ENCODE results near the gene FBLN7.

FBLN7 gene

GRCh38 chr2:112138159-112139032 lies at the start of gene FBLN7:
TSS of gene FBLN7 (plus strand) at chr2:112138385. CDS start at chr2:112138656, 271 bp downstream.
- H3K36me3 ChIP-seq: no peaks in the 10 kb centered on the region
- TF ChIP-seq Cebpa-rat (IDR thresholded peaks at IDR 0.05): no peak
- peaks cover 0 to 8% (median 0%) of the 10 kb centered on the region in 11 experiments; a peak in 2 of 22 replicates for H4K20me1 ChIP-seq
- peaks cover 0 to 8% (median 3%) of the 10 kb centered on the region in 11 experiments; a peak in 13 of 22 replicates for H3K9me3 ChIP-seq (replicated peaks in 1 of 11)
- peak within 1 kb of the TSS in 10 of 11 experiments; percentile 41 to 72 (median 61); a peak in 20 of 22 replicates for H3K9ac ChIP-seq
- peak within 1 kb of the TSS; percentile 60 to 75 (median 65) for H3K4me3 ChIP-seq
- H3K27ac ChIP-seq: peak within 1 kb of the TSS in 6 of 11 experiments; percentile 3 to 51 (median 17); a peak in 7 of 22 replicates
- H3K4me2 ChIP-seq: peak within 1 kb of the TSS; percentile 96 to 100 (median 99)
- peaks cover 47 to 70% (median 58%) of the 10 kb centered on the region in 11 experiments for H3K27me3 ChIP-seq
- H3K4me1 ChIP-seq: peaks cover 12 to 37% (median 25%) of the 10 kb centered on the region in 10 experiments

- Histone ChIP-seq H3K27ac (no peak overlapping the region), H3K27me3 (no peaks in the 10 kb centered on the region), H4K20me1 (peaks cover 0 to 92% (median 0%) of the 10 kb centered on the region in 11 experiments; a peak in 5 of 22 replicates), H3K4me2 (peak overlapping the region in 1 of 11 experiments; percentile 8; a peak in 1 of 22 replicates), H3K9me3 (replicated peaks in 1 of 11) (peaks cover 0 to 19% (median 11%) of the 10 kb centered on the region in 11 experiments; a peak in 12 of 22 replicates), H3K36me3 (peaks cover 66 to 100% (median 80%) of the 10 kb centered on the region in 11 experiments), H3K4me1 (peaks cover 19 to 37% (median 32%) of the 10 kb centered on the region in 10 experiments), H3K4me3 (no peak overlapping the region), H3K9ac (no peak overlapping the region)
- no peak for TF ChIP-seq Cebpa-rat (IDR thresholded peaks at IDR 0.05)
These were observed 48.8 kb upstream of the FBLN7 start for GRCh38 chr2:112089375-112089774.

GRCh38 chr2:112092286-112093041 lies 45.7 kb upstream of the FBLN7 start:
- Histone ChIP-seq H3K4me2 (no peak overlapping the region), H3K4me3 (no peak overlapping the region), H3K27me3 (no peaks in the 10 kb centered on the region), H3K36me3 (peaks cover 60 to 100% (median 74%) of the 10 kb centered on the region in 11 experiments), H3K9me3 (replicated peaks in 1 of 11) (peaks cover 0 to 19% (median 11%) of the 10 kb centered on the region in 11 experiments; a peak in 12 of 22 replicates), H3K27ac (no peak overlapping the region), H4K20me1 (peaks cover 0 to 75% (median 0%) of the 10 kb centered on the region in 11 experiments; a peak in 4 of 22 replicates), H3K9ac (no peak overlapping the region), H3K4me1 (peaks cover 0 to 16% (median 8%) of the 10 kb centered on the region in 10 experiments; a peak in 18 of 20 replicates)
- no peak for TF ChIP-seq Cebpa-rat (IDR thresholded peaks at IDR 0.05)

GRCh38 chr2:112093216-112093615 lies 45.0 kb upstream of the FBLN7 start:
- TF ChIP-seq Cebpa-rat (IDR thresholded peaks at IDR 0.05): no peak
- Histone ChIP-seq H4K20me1 (peaks cover 0 to 67% (median 0%) of the 10 kb centered on the region in 11 experiments; a peak in 4 of 22 replicates), H3K4me1 (peaks cover 0 to 8% (median under 1%) of the 10 kb centered on the region in 10 experiments; a peak in 7 of 20 replicates), H3K9ac (no peak overlapping the region), H3K4me3 (no peak overlapping the region), H3K27ac (no peak overlapping the region), H3K36me3 (peaks cover 63 to 100% (median 75%) of the 10 kb centered on the region in 11 experiments), H3K4me2 (no peak overlapping the region), H3K27me3 (no peaks in the 10 kb centered on the region), H3K9me3 (replicated peaks in 1 of 11) (peaks cover 0 to 19% (median 11%) of the 10 kb centered on the region in 11 experiments; a peak in 12 of 22 replicates)

- H4K20me1 ChIP-seq: peaks cover 0 to 46% (median 0%) of the 10 kb centered on the region in 11 experiments; a peak in 4 of 22 replicates
- no peak overlapping the region for H3K4me3 ChIP-seq
- peaks cover 0 to 4% (median 0%) of the 10 kb centered on the region in 11 experiments; a peak in 2 of 22 replicates for H3K9me3 ChIP-seq (replicated peaks in 1 of 11)
- H3K4me1 ChIP-seq: no peaks in the 10 kb centered on the region
- peaks cover 61 to 100% (median 75%) of the 10 kb centered on the region in 11 experiments for H3K36me3 ChIP-seq
- no peaks in the 10 kb centered on the region for H3K27me3 ChIP-seq
- no peak overlapping the region for H3K4me2 ChIP-seq
- no peak for TF ChIP-seq Cebpa-rat (IDR thresholded peaks at IDR 0.05)
- H3K27ac ChIP-seq: no peak overlapping the region
- H3K9ac ChIP-seq: no peak overlapping the region
These were observed 42.5 kb upstream of the FBLN7 start for GRCh38 chr2:112095681-112096080.

- no peak overlapping the region for H3K4me3 ChIP-seq
- peaks cover 0 to 4% (median 0%) of the 10 kb centered on the region in 11 experiments; a peak in 2 of 22 replicates for H3K9me3 ChIP-seq (replicated peaks in 1 of 11)
- peaks cover 57 to 100% (median 75%) of the 10 kb centered on the region in 11 experiments for H3K36me3 ChIP-seq
- H3K9ac ChIP-seq: no peak overlapping the region
- no peak overlapping the region for H3K4me2 ChIP-seq
- TF ChIP-seq Cebpa-rat (IDR thresholded peaks at IDR 0.05): no peak
- no peak overlapping the region for H3K27ac ChIP-seq
- no peaks in the 10 kb centered on the region for H3K4me1 ChIP-seq
- H3K27me3 ChIP-seq: no peaks in the 10 kb centered on the region
- H4K20me1 ChIP-seq: peaks cover 0 to 42% (median 0%) of the 10 kb centered on the region in 11 experiments; a peak in 4 of 22 replicates
These were observed 42.1 kb upstream of the FBLN7 start for GRCh38 chr2:112096098-112096497.

- no peak overlapping the region for H3K9ac ChIP-seq
- H3K4me2 ChIP-seq: no peak overlapping the region
- no peak overlapping the region for H3K27ac ChIP-seq
- H4K20me1 ChIP-seq: peaks cover 0 to 19% (median 0%) of the 10 kb centered on the region in 11 experiments; a peak in 2 of 22 replicates
- H3K4me3 ChIP-seq: no peak overlapping the region; a peak in 1 of 20 replicates
- peaks cover 80 to 100% (median 96%) of the 10 kb centered on the region in 11 experiments for H3K36me3 ChIP-seq
- TF ChIP-seq Cebpa-rat (IDR thresholded peaks at IDR 0.05): no peak
- H3K9me3 ChIP-seq (replicated peaks in 1 of 11): peaks cover 28 to 64% (median 52%) of the 10 kb centered on the region in 11 experiments
- no peaks in the 10 kb centered on the region for H3K27me3 ChIP-seq
- no peaks in the 10 kb centered on the region; a peak in 1 of 20 replicates for H3K4me1 ChIP-seq
These were observed 29.9 kb upstream of the FBLN7 start for GRCh38 chr2:112108178-112108832.

GRCh38 chr2:112109278-112109677 lies 28.9 kb upstream of the FBLN7 start:
- Histone ChIP-seq H3K4me2 (no peak overlapping the region), H3K9ac (no peak overlapping the region), H3K27ac (no peak overlapping the region), H3K27me3 (no peaks in the 10 kb centered on the region), H3K4me1 (no peaks in the 10 kb centered on the region; a peak in 1 of 20 replicates), H3K9me3 (replicated peaks in 1 of 11) (peaks cover 28 to 64% (median 52%) of the 10 kb centered on the region in 11 experiments), H3K36me3 (peaks cover 74 to 92% (median 90%) of the 10 kb centered on the region in 11 experiments), H4K20me1 (peaks cover 0 to 19% (median 0%) of the 10 kb centered on the region in 11 experiments; a peak in 2 of 22 replicates), H3K4me3 (peak overlapping the region in 2 of 10 experiments; percentile 17 to 25; a peak in 2 of 20 replicates)
- TF ChIP-seq Cebpa-rat (IDR thresholded peaks at IDR 0.05): no peak
